NCI-H446 (cell line): ENCODE data around the gene SLCO2B1.
"Not testable (repeated sequence)": the region's sequence is repeated elsewhere in the genome, so short reads cannot be mapped to it uniquely, and the experiment has no call there.

Source experiments
- DNase-seq, 2 experiments: peaks; one replicate each; lab custom pipeline; 2025; lab: John Stamatoyannopoulos, UW

Gene SLCO2B1

GRCh38 chr11:75150879-75151278 is at the start of gene SLCO2B1:
TSS of gene SLCO2B1 (plus strand) at chr11:75151107. CDS start at chr11:75151382, 275 bp downstream.
- no peak for DNase-seq

- no peak for DNase-seq
Observed at GRCh38 chr11:75101424-75102128, 49.3 kb upstream of the SLCO2B1 start.

GRCh38 chr11:75103380-75104026 is 47.4 kb upstream of the SLCO2B1 start:
- no peak for DNase-seq

GRCh38 chr11:75105462-75105925 is 45.4 kb upstream of the SLCO2B1 start:
- no peak for DNase-seq

- not testable (repeated sequence) for DNase-seq
Observed at GRCh38 chr11:75105967-75106681, 44.8 kb upstream of the SLCO2B1 start.

- no peak for DNase-seq
Observed at GRCh38 chr11:75107187-75107586, 43.7 kb upstream of the SLCO2B1 start.

GRCh38 chr11:75112200-75112599 is 38.7 kb upstream of the SLCO2B1 start:
- DNase-seq: no peak

- no peak for DNase-seq
Observed at GRCh38 chr11:75113030-75113429, 37.9 kb upstream of the SLCO2B1 start.

- no peak for DNase-seq
Observed at GRCh38 chr11:75114465-75114864, 36.4 kb upstream of the SLCO2B1 start.

- DNase-seq: no peak
Observed at GRCh38 chr11:75118577-75118976, 32.3 kb upstream of the SLCO2B1 start.

GRCh38 chr11:75126564-75126963 is 24.3 kb upstream of the SLCO2B1 start:
- DNase-seq: no peak

GRCh38 chr11:75132080-75132479 is 18.8 kb upstream of the SLCO2B1 start:
- no peak for DNase-seq

- DNase-seq: no peak
Observed at GRCh38 chr11:75133976-75134375, 16.9 kb upstream of the SLCO2B1 start.

- DNase-seq: peak in 1 of 2 experiments; percentile 15
Observed at GRCh38 chr11:75135021-75135650, 15.8 kb upstream of the SLCO2B1 start.

- DNase-seq: no peak
Observed at GRCh38 chr11:75135651-75136050, 15.3 kb upstream of the SLCO2B1 start.

- DNase-seq: peak in 1 of 2 experiments; percentile 30
Observed at GRCh38 chr11:75140269-75141138, 10.4 kb upstream of the SLCO2B1 start.

- DNase-seq: no peak
Observed at GRCh38 chr11:75141166-75141565, 9.7 kb upstream of the SLCO2B1 start.

- DNase-seq: peak in 1 of 2 experiments; percentile 57
Observed at GRCh38 chr11:75142714-75143419, 8.0 kb upstream of the SLCO2B1 start.

- no peak for DNase-seq
Observed at GRCh38 chr11:75143420-75143731, 7.5 kb upstream of the SLCO2B1 start.

- DNase-seq: no peak
Observed at GRCh38 chr11:75144716-75145014, 6.2 kb upstream of the SLCO2B1 start.
